CD4-positive, alpha-beta T cell (primary cell): ENCODE results near the gene SLC6A3. TPM values are rescaled to one million over a fixed set of nuclear protein-coding genes. Genes with fewer than 3 reads are reported as not detected.

ENCODE experiments used
- ATAC-seq: fragments of 200-7000 bp; cut with Tn5 transposase; one replicate; pipeline ENCODE4 v1.10.0; 2022; ENCODE audit warnings: mild to moderate bottlenecking; ENCODE audit not compliant: poor library complexity
- CTCF ChIA-PET: fragments of 350-600 bp; sonication (Branson Sonifier 250); formaldehyde crosslinking; loops from one replicate; lab custom pipeline; 2021; ENCODE audit warnings: antibody characterized with exemption, inconsistent platforms; lab: Charles Lee
- POLR2A ChIA-PET: fragments of 350-600 bp; sonication (Branson Sonifier 250); formaldehyde crosslinking; loops from one replicate; lab custom pipeline; 2021; ENCODE audit warnings: antibody characterized with exemption, inconsistent platforms; lab: Charles Lee
- DNase-seq, 14 experiments: peaks; one replicate each; pipeline ENCODE4 v3.0.0-alpha.2; 2013 to 2020; ENCODE audit warnings: mixed read lengths in 2 of 14
- H3K27ac ChIP-seq, 2 donors: one replicate each; pipeline versions ENCODE4 v1.5.1 to v1.7.0; 2013; ENCODE audit warnings: low read length in 2 of 2, low read depth in 1 of 2, mild to moderate bottlenecking in 1 of 2
- H3K27me3 ChIP-seq, 2 experiments: 1 replicate in 1 of 2; 2 replicates in 1 of 2; pipeline versions ENCODE4 v1.6.1 to v1.7.0; 2013; ENCODE audit warnings: low read length in 2 of 2, control low read depth in 1 of 2, mild to moderate bottlenecking in 1 of 2, moderate library complexity in 1 of 2; ENCODE audit not compliant: insufficient read depth in 2 of 2, control insufficient read depth in 1 of 2
- H3K36me3 ChIP-seq: one replicate; pipeline ENCODE4 v1.6.1; 2013; ENCODE audit warnings: low read length, control low read depth; ENCODE audit not compliant: insufficient read depth
- H3K4me1 ChIP-seq: one replicate; pipeline ENCODE4 v1.6.1; 2013; ENCODE audit warnings: low read length, control low read depth; ENCODE audit not compliant: insufficient read depth
- H3K4me3 ChIP-seq: one replicate; pipeline ENCODE4 v1.5.1; 2013; ENCODE audit warnings: mild to moderate bottlenecking, low read length, moderate library complexity
- H3K9me3 ChIP-seq, 2 experiments: 1 replicate in 1 of 2; 2 replicates in 1 of 2; pipeline versions ENCODE4 v1.6.1 to v1.7.0; 2013; ENCODE audit warnings: low read length in 2 of 2, mild to moderate bottlenecking in 2 of 2, control low read depth in 1 of 2, moderate library complexity in 1 of 2; ENCODE audit not compliant: control insufficient read depth in 1 of 2, insufficient read depth in 1 of 2
- H3K27ac Mint-ChIP-seq: one replicate; pipeline ENCODE4 v1.8.0; 2020; ENCODE audit warnings: mixed read lengths
- H3K27me3 Mint-ChIP-seq: one replicate; pipeline ENCODE4 v1.8.0; 2021; ENCODE audit warnings: mixed read lengths
- H3K36me3 Mint-ChIP-seq: one replicate; pipeline ENCODE4 v1.8.0; 2021; ENCODE audit warnings: low read depth, mixed read lengths
- H3K4me1 Mint-ChIP-seq: one replicate; pipeline ENCODE4 v1.8.0; 2021; ENCODE audit warnings: low read depth, mixed read lengths
- H3K4me3 Mint-ChIP-seq: one replicate; pipeline ENCODE4 v1.8.0; 2020; ENCODE audit warnings: mild to moderate bottlenecking, mixed read lengths
- H3K9me3 Mint-ChIP-seq: one replicate; pipeline ENCODE4 v1.8.0; 2020; ENCODE audit warnings: mixed read lengths
- CTCF ChIP-seq: fragments of 200-600 bp; IDR thresholded peaks from one replicate; pipeline ENCODE4 v1.8.0; 2022; ENCODE audit warnings: antibody characterized with exemption, mild to moderate bottlenecking
- intact Hi-C, 2 experiments: fragments of 100-400 bp; cut with DNase I in 1 of 2; cut with micrococcal nuclease in 1 of 2; formaldehyde crosslinking; loops; one replicate each; pipeline versions ENCODE4 v1.15.1 to v1.9.0; 2023 to 2025; cut with DNase I, micrococcal nuclease
- total RNA-seq, 174 experiments: library from RNA in 2 of 174; stranded (reverse) in 2 of 174; gene quantifications; one replicate each; pipeline ENCODE4 v1.2.3 and lab custom pipeline; 2021 to 2026

SLC6A3 gene
- total RNA-seq, 2 experiments from 2014 or later, result 0.08 TPM; not detected in 1

- ATAC-seq, result no peak
- peaks cover 19% of the 10 kb centered on the region for H3K27me3 Mint-ChIP-seq
- H3K4me1 Mint-ChIP-seq, result peaks cover 11% of the 10 kb centered on the region
- intact Hi-C loops, result no loop called here
- ChIA-PET CTCF (no interaction called here), POLR2A (no interaction called here)
- no peaks in the 10 kb centered on the region for H3K9me3 Mint-ChIP-seq
- Histone ChIP-seq H3K9me3 (no peaks in the 10 kb centered on the region), H3K4me1 (peaks cover 3% of the 10 kb centered on the region), H3K36me3 (no peaks in the 10 kb centered on the region), H3K27me3 (peaks cover 17 to 19% of the 10 kb centered on the region in 2 experiments), H3K4me3 (no peak overlapping the region), H3K27ac (no peak overlapping the region)
- no peak overlapping the region for H3K27ac Mint-ChIP-seq
- no peak for DNase-seq
- no peak overlapping the region for H3K4me3 Mint-ChIP-seq
- no peaks in the 10 kb centered on the region for H3K36me3 Mint-ChIP-seq
- TF ChIP-seq CTCF, result no peak
Observed at GRCh38 chr5:1392261-1392660, 53.0 kb downstream of the SLC6A3 start.

- Histone ChIP-seq H3K27me3 (peaks cover 17 to 19% of the 10 kb centered on the region in 2 experiments), H3K4me1 (peaks cover 9% of the 10 kb centered on the region), H3K27ac (no peak overlapping the region), H3K36me3 (no peaks in the 10 kb centered on the region), H3K4me3 (no peak overlapping the region), H3K9me3 (no peaks in the 10 kb centered on the region)
- Mint-ChIP-seq H3K9me3 (no peaks in the 10 kb centered on the region), H3K4me3 (no peak overlapping the region), H3K36me3 (no peaks in the 10 kb centered on the region), H3K27ac (no peak overlapping the region), H3K4me1 (peaks cover 17% of the 10 kb centered on the region), H3K27me3 (peaks cover 15% of the 10 kb centered on the region)
- no peak for DNase-seq
- POLR2A ChIA-PET, result interaction anchor here (0.5 kb wide), 1 partner anchor 41 kb away, joined by 3 read pairs; no protein-coding TSS in a partner anchor
- CTCF ChIA-PET, result no interaction called here
- TF ChIP-seq CTCF, result no peak
- no peak for ATAC-seq
- intact Hi-C loops, result no loop called here
Observed at GRCh38 chr5:1391691-1392090, 53.5 kb downstream of the SLC6A3 start.

GRCh38 chr5:1390861-1391600 lies 54.2 kb downstream of the SLC6A3 start:
- peaks cover 13% of the 10 kb centered on the region for H3K27me3 Mint-ChIP-seq
- ChIA-PET POLR2A (no interaction called here), CTCF (no interaction called here)
- intact Hi-C loops, result no loop called here
- Histone ChIP-seq H3K27ac (no peak overlapping the region), H3K36me3 (no peaks in the 10 kb centered on the region), H3K27me3 (peaks cover 12 to 14% of the 10 kb centered on the region in 2 experiments), H3K4me1 (peaks cover 14% of the 10 kb centered on the region), H3K9me3 (no peaks in the 10 kb centered on the region), H3K4me3 (no peak overlapping the region)
- H3K4me1 Mint-ChIP-seq, result peaks cover 23% of the 10 kb centered on the region
- ATAC-seq (no peak), DNase-seq (no peak)
- H3K9me3 Mint-ChIP-seq, result no peaks in the 10 kb centered on the region
- H3K36me3 Mint-ChIP-seq, result peaks cover 3% of the 10 kb centered on the region
- H3K27ac Mint-ChIP-seq, result no peak overlapping the region
- H3K4me3 Mint-ChIP-seq, result no peak overlapping the region
- TF ChIP-seq CTCF, result no peak
